Stimulated activated CD8-positive, alpha-beta memory T cell treated with anti-CD3 and anti-CD28 coated beads, Interleukin-7, amount 100 ng/mL, for 1 hour (primary cell): Measurements from ENCODE around the gene LRRTM4.

Experiments used
- DNase-seq, 2 donors: peaks; one replicate each; pipeline ENCODE4 v3.0.0-alpha.2; 2020; ENCODE audit warnings: low read depth in 2 of 2

Gene LRRTM4

GRCh38 chr2:76998152-76998551 is 524.0 kb downstream of the LRRTM4 start:
- DNase-seq = no peak

GRCh38 chr2:76997296-76997695 is 524.9 kb downstream of the LRRTM4 start:
- DNase-seq = no peak

GRCh38 chr2:76985387-76986136 is 536.6 kb downstream of the LRRTM4 start:
- DNase-seq = no peak

GRCh38 chr2:76984359-76984758 is 537.8 kb downstream of the LRRTM4 start:
- no peak for DNase-seq

- DNase-seq = no peak
These were observed 541.9 kb downstream of the LRRTM4 start for GRCh38 chr2:76980067-76980787.

GRCh38 chr2:76977846-76978727 is 544.1 kb downstream of the LRRTM4 start:
- DNase-seq = no peak

- no peak for DNase-seq
These were observed 546.4 kb downstream of the LRRTM4 start for GRCh38 chr2:76975752-76976151.

- no peak for DNase-seq
These were observed 548.6 kb downstream of the LRRTM4 start for GRCh38 chr2:76973610-76974009.

GRCh38 chr2:76965772-76966171 is 556.4 kb downstream of the LRRTM4 start:
- no peak for DNase-seq

- no peak for DNase-seq
These were observed 563.4 kb downstream of the LRRTM4 start for GRCh38 chr2:76958749-76959148.

GRCh38 chr2:76953733-76954347 is 568.3 kb downstream of the LRRTM4 start:
- DNase-seq = no peak

- no peak for DNase-seq
These were observed 575.5 kb downstream of the LRRTM4 start for GRCh38 chr2:76946631-76947145.

GRCh38 chr2:76940559-76940958 is 581.6 kb downstream of the LRRTM4 start:
- no peak for DNase-seq

GRCh38 chr2:76938153-76938552 is 584.0 kb downstream of the LRRTM4 start:
- no peak for DNase-seq

- DNase-seq = no peak
These were observed 589.6 kb downstream of the LRRTM4 start for GRCh38 chr2:76932550-76932949.

GRCh38 chr2:76930056-76930744 is 592.0 kb downstream of the LRRTM4 start:
- no peak for DNase-seq

GRCh38 chr2:76928026-76928425 is 594.1 kb downstream of the LRRTM4 start:
- DNase-seq = no peak

- DNase-seq = no peak
These were observed 601.2 kb downstream of the LRRTM4 start for GRCh38 chr2:76921006-76921405.

GRCh38 chr2:76895469-76895868 is 626.7 kb downstream of the LRRTM4 start:
- DNase-seq = no peak

- DNase-seq = no peak
These were observed 651.6 kb downstream of the LRRTM4 start for GRCh38 chr2:76870581-76870980.

- DNase-seq = no peak
These were observed 652.2 kb downstream of the LRRTM4 start for GRCh38 chr2:76870011-76870410.
